Liver (tissue), 9 donors: Measurements from ENCODE around the gene ABCC11. TPM values are rescaled to one million over a fixed set of nuclear protein-coding genes. Genes with fewer than 3 reads are reported as not detected.

ENCODE experiments used
- DNase-seq: peaks from one replicate; pipeline ENCODE4 v3.0.0-alpha.2; 2017; ENCODE audit warnings: low spot score
- H3K27ac ChIP-seq, 2 donors: one replicate each; pipeline ENCODE4 v1.7.0; 2013; ENCODE audit warnings: inconsistent platforms in 2 of 2, low read length in 2 of 2, control low read depth in 1 of 2, low read depth in 1 of 2, mild to moderate bottlenecking in 1 of 2
- H3K27me3 ChIP-seq, 4 donors: one replicate each; pipeline versions ENCODE4 v1.6.1 to v1.7.0; 2013; ENCODE audit warnings: low read length in 3 of 4, inconsistent platforms in 1 of 4, mild to moderate bottlenecking in 1 of 4, moderate library complexity in 1 of 4; ENCODE audit not compliant: control insufficient read depth in 4 of 4, insufficient read depth in 4 of 4
- H3K36me3 ChIP-seq, 4 donors: one replicate each; pipeline versions ENCODE4 v1.6.1 to v1.7.0; 2013; ENCODE audit warnings: low read length in 3 of 4, mild to moderate bottlenecking in 3 of 4, low read depth in 1 of 4, moderate library complexity in 1 of 4; ENCODE audit not compliant: control insufficient read depth in 4 of 4, insufficient read depth in 3 of 4
- H3K4me1 ChIP-seq, 4 donors: one replicate each; pipeline versions ENCODE4 v1.6.1 to v1.7.0; 2013; ENCODE audit warnings: low read length in 3 of 4, mild to moderate bottlenecking in 3 of 4, moderate library complexity in 1 of 4; ENCODE audit not compliant: control insufficient read depth in 4 of 4, insufficient read depth in 4 of 4
- H3K4me3 ChIP-seq, 3 donors: one replicate each; pipeline versions ENCODE4 v1.6.1 to v1.7.0; 2013; ENCODE audit warnings: low read length in 3 of 3, control low read depth in 1 of 3, low read depth in 1 of 3, mild to moderate bottlenecking in 1 of 3
- H3K9ac ChIP-seq, 2 donors: one replicate each; pipeline ENCODE4 v1.7.0; 2013; ENCODE audit warnings: low read length in 2 of 2, mild to moderate bottlenecking in 2 of 2, moderate library complexity in 2 of 2, control low read depth in 1 of 2, low read depth in 1 of 2
- H3K9me3 ChIP-seq, 4 donors: one replicate each; pipeline versions ENCODE4 v1.6.1 to v1.7.0; 2013; ENCODE audit warnings: low read length in 3 of 4; ENCODE audit not compliant: control insufficient read depth in 4 of 4
- ATF3 ChIP-seq: IDR thresholded peaks from 2 replicates; pipeline ENCODE4 v1.6.1; 2016; ENCODE audit warnings: antibody characterized with exemption
- CTCF ChIP-seq: fragments of 150-350 bp; IDR thresholded peaks from 2 replicates; pipeline ENCODE4 v1.5.1; 2017; ENCODE audit warnings: improper control_type of control experiment, low read depth, low read length; ENCODE audit not compliant: missing input control
- EGR1 ChIP-seq, 2 donors: IDR thresholded peaks; 2 replicates each; pipeline ENCODE4 v1.6.1; 2016 to 2018; ENCODE audit warnings: antibody characterized with exemption in 2 of 2, low read depth in 2 of 2
- FOXA1 ChIP-seq: IDR thresholded peaks from 2 replicates; pipeline ENCODE4 v1.6.1; 2016; ENCODE audit warnings: antibody characterized with exemption
- GABPA ChIP-seq, 2 donors: IDR thresholded peaks in 1 of 2; conservative IDR thresholded peaks in 1 of 2; 2 replicates each; pipeline ENCODE4 v1.6.1; 2016; ENCODE audit warnings: antibody characterized with exemption in 2 of 2, mild to moderate bottlenecking in 1 of 2, moderate library complexity in 1 of 2
- HNF4G ChIP-seq: IDR thresholded peaks from 2 replicates; pipeline ENCODE4 v1.6.1; 2016; ENCODE audit warnings: antibody characterized with exemption
- JUND ChIP-seq, 2 donors: IDR thresholded peaks; 2 replicates each; pipeline ENCODE4 v1.6.1; 2016; ENCODE audit warnings: antibody characterized with exemption in 2 of 2
- NR2F2 ChIP-seq: IDR thresholded peaks from 2 replicates; pipeline ENCODE4 v1.6.1; 2016; ENCODE audit warnings: antibody characterized with exemption
- RAD21 ChIP-seq, 2 donors: IDR thresholded peaks; 2 replicates each; pipeline ENCODE4 v1.6.1; 2016; ENCODE audit warnings: antibody characterized with exemption in 2 of 2, mild to moderate bottlenecking in 2 of 2
- SP1 ChIP-seq: IDR thresholded peaks from 2 replicates; pipeline ENCODE4 v1.6.1; 2018; ENCODE audit warnings: antibody characterized with exemption, mild to moderate bottlenecking
- TAF1 ChIP-seq: conservative IDR thresholded peaks from 2 replicates; pipeline ENCODE4 v1.6.1; 2016; ENCODE audit warnings: antibody characterized with exemption, mild to moderate bottlenecking
- YY1 ChIP-seq: IDR thresholded peaks from 2 replicates; pipeline ENCODE4 v1.6.1; 2016; ENCODE audit warnings: antibody characterized with exemption, mild to moderate bottlenecking
- ZBTB33 ChIP-seq: IDR thresholded peaks from 2 replicates; pipeline ENCODE4 v1.6.1; 2016; ENCODE audit warnings: antibody characterized with exemption
- WGBS: extraction: QIAGEN DNeasy Blood & Tissue Kit; methylation state at CpG from one replicate; pipeline ENCODE4 v1.1.7; 2013; 5-methylcytosine and 5-hydroxymethylcytosine counted together
- polyA plus RNA-seq, 2 donors: library from polyadenylated mRNA; stranded (reverse) in 1 of 2; unstranded in 1 of 2; fragments of 200-250 nt in 1 of 2; fragments of >200 nt in 1 of 2; fragmentation: Nextera tagmentation in 1 of 2; extraction: Ambion mirVana in 1 of 2; gene quantifications; one replicate each; pipeline versions ENCODE4 v1.2.1 to v1.2.3, GENCODE V29; 2013 to 2015
- total RNA-seq, 2 donors: library from RNA; depleted of rRNA; stranded (reverse); fragments of >200 nt; gene quantifications; one replicate each; pipeline ENCODE4 v1.2.3, GENCODE V29; 2014
- donor health status: healthy.
- donor health status: healthy.
- donor health status: healthy.
- donor health status: healthy.
- donor health status: healthy.

The ABCC11 gene
- total and polyA plus RNA-seq, 4 donors = 1.4 to 22.3 (median 2.7) TPM

GRCh38 chr16:48117217-48118105, 129.9 kb downstream of the ABCC11 start:
- no peak overlapping the region for H3K9ac ChIP-seq
- peak; percentile 57 for DNase-seq
- H3K9me3 ChIP-seq = no peaks in the 10 kb centered on the region
- H3K4me3 ChIP-seq = no peak overlapping the region
- no peaks in the 10 kb centered on the region for H3K4me1 ChIP-seq
- WGBS = 69% methylated on average over 22 of the region's 22 CpGs
- H3K36me3 ChIP-seq = no peaks in the 10 kb centered on the region
- TF ChIP-seq EGR1 (IDR thresholded peaks at IDR 0.05; ENCODE audit: low read depth in 2 of 2) (no peak), HNF4G (no peak), NR2F2 (no peak), JUND (IDR thresholded peaks at IDR 0.05) (no peak), RAD21 (IDR thresholded peaks at IDR 0.05) (peak in 1 of 2 donors; percentile 33), GABPA (IDR thresholded peaks at IDR 0.05 in 1 of 2, conservative IDR thresholded peaks at IDR 0.05 in 1 of 2) (no peak), CTCF (peak; percentile 28), SP1 (no peak), ATF3 (no peak), FOXA1 (no peak), YY1 (no peak), TAF1 (no peak), ZBTB33 (no peak)
- no peaks in the 10 kb centered on the region for H3K27me3 ChIP-seq
- no peak overlapping the region for H3K27ac ChIP-seq

Other genes with a start within 250 kb of the ABCC11 start
- gene ABCC12, start 91.5 kb downstream of the ABCC11 start, total RNA-seq = under 1 TPM in 1 of 2 donors, not detected in 1; 0.25 TPM
- not detected for gene ABCC12, start 91.5 kb downstream of the ABCC11 start, polyA plus RNA-seq
- 100 to 1,000 TPM in 1 of 2 donors, 10 to 100 TPM in 1; 30.0 to 304 TPM for gene LONP2, start 3.2 kb downstream of the ABCC11 start, total RNA-seq
- gene LONP2, start 3.2 kb downstream of the ABCC11 start, polyA plus RNA-seq = 10 to 100 TPM; 50.6 to 55.0 TPM
- 10 to 100 TPM; 15.7 to 15.8 TPM for gene SIAH1, start 137.9 kb upstream of the ABCC11 start, total RNA-seq
- 10 to 100 TPM in 1 of 2 donors, 1 to 10 TPM in 1; 6.7 to 17.3 TPM for gene SIAH1, start 137.9 kb upstream of the ABCC11 start, polyA plus RNA-seq